Heart right ventricle (tissue), 16 donors: ENCODE results near the gene DOCK4. TPM values are rescaled to one million over a fixed set of nuclear protein-coding genes. Genes with fewer than 3 reads are reported as not detected.
A peak's percentile ranks its signal among the peaks of the same experiment; 100 is the strongest.

Experiments used
- ATAC-seq, 8 donors: fragments of 200-7000 bp; cut with Tn5 transposase; one replicate each; pipeline ENCODE4 v1.9.1; 2020; ENCODE audit warnings: mild to moderate bottlenecking in 8 of 8, moderate library complexity in 8 of 8, moderate number of reproducible peaks in 1 of 8
- DNase-seq, 2 donors: peaks; one replicate each; pipeline ENCODE4 v3.0.0-alpha.2; 2020
- H3K27ac ChIP-seq, 10 donors: fragments of 200-600 bp; sonication (generic) in 2 of 10; one replicate each; pipeline versions ENCODE4 v1.5.0 to v1.8.0; 2020 to 2022; ENCODE audit warnings: mild to moderate bottlenecking in 3 of 10
- H3K27me3 ChIP-seq, 7 donors: fragments of 200-600 bp; one replicate each; pipeline ENCODE4 v1.8.0; 2021 to 2022; ENCODE audit warnings: mild to moderate bottlenecking in 2 of 7
- H3K36me3 ChIP-seq, 9 donors: fragments of 200-600 bp; sonication (generic) in 1 of 9; one replicate each; pipeline versions ENCODE4 v1.5.0 to v1.8.0; 2020 to 2022; ENCODE audit warnings: mild to moderate bottlenecking in 2 of 9
- H3K4me1 ChIP-seq, 9 donors: fragments of 200-600 bp; sonication (generic) in 1 of 9; one replicate each; pipeline versions ENCODE4 v1.5.0 to v1.8.0; 2020 to 2022; ENCODE audit warnings: mild to moderate bottlenecking in 4 of 9
- H3K4me3 ChIP-seq, 10 donors: fragments of 200-600 bp; sonication (generic) in 2 of 10; one replicate each; pipeline versions ENCODE4 v1.5.0 to v1.8.0; 2020 to 2022; ENCODE audit warnings: mild to moderate bottlenecking in 7 of 10, moderate library complexity in 2 of 10
- H3K9me3 ChIP-seq, 11 donors: fragments of 200-600 bp in 10 of 11; sonication (generic) in 2 of 11; one replicate each; pipeline versions ENCODE4 v1.5.0 to v1.8.0; 2013 to 2022; ENCODE audit warnings: mild to moderate bottlenecking in 2 of 11, control low read depth in 1 of 11, moderate library complexity in 1 of 11
- WGBS, 2 donors: extraction: QIAGEN DNeasy Blood & Tissue Kit; methylation state at CpG; one replicate each; pipeline ENCODE4 v1.1.7; 2013; ENCODE audit warnings: inconsistent platforms in 1 of 2; 5-methylcytosine and 5-hydroxymethylcytosine counted together
- intact Hi-C, 10 donors: fragments of 100-400 bp; cut with DNase I; formaldehyde crosslinking; loops; one replicate each; pipeline versions ENCODE4 v1.11.1 to v1.14.2; 2022
- polyA plus RNA-seq, 2 donors: library from polyadenylated mRNA; stranded (reverse); fragments of 200-250 nt; gene quantifications; one replicate each; pipeline ENCODE4 v1.2.3, GENCODE V29; 2013
- total RNA-seq, 10 donors: library from RNA; stranded (reverse); fragmentation: NEBNext Ultra II Directional in 3 of 10; extraction: Animal tissue kit (Norgen Biotek cat#: 25700) in 3 of 10; gene quantifications; one replicate each; pipeline versions ENCODE4 v1.2.1 to v1.2.4, GENCODE V29; 2021 to 2023
- TF ChIP-seq, protein P1 (sequence below), 9 donors: fragments of 200-600 bp; sonication (generic) in 2 of 9; IDR thresholded peaks; one replicate each; pipeline versions ENCODE4 v1.5.0 to v1.8.0; 2021 to 2022; ENCODE audit warnings: antibody characterized with exemption in 9 of 9, mild to moderate bottlenecking in 5 of 9, moderate library complexity in 1 of 9
- donor health status: Arrhythmogenic right ventricular cardiomyopathy.
- donor health status: ischemic (EF 13 %, LVEDD 7.1; RV severe dilation, severe dysfunction).
- donor health status: healthy with polysubstance abuse.
- donor health status: DM: no; HTN: yes; CAD: no.
- donor health status: DM: no; HTN: no; CAD: no.
- donor health status: ischemic (EF 25% LVEDD 6.9; RV normal size, moderate dysfunction).
- donor health status: ischemic (EF 25% LVEDD 5.7; RV mildly dilated, moderate dysfunction).
- donor health status: healthy.
- donor health status: DM: yes; HTN: yes; CAD: no.
- donor health status: Ischemic cardiomyopathy.
- donor health status: ischemic (EF 35%, LVEDD 5.7; RV mildly dilated, moderate dysfunction).
- donor health status: nonischemic (EF 11% LVEDD 7.7; RV severe dilation, severe dysfunction).
- donor health status: DM: yes; HTN: yes; CAD: no.
- donor health status: PGD.
- donor health status: ischemic (EF 29% LVEDD 5.4; RV normal size, mild dysfunction).
- donor health status: nonischemic (EF 23%, LVEDD 6.1; RV moderate dilation, normal function).

Gene DOCK4
- total and polyA plus RNA-seq, 12 donors, result 2.6 to 26.8 (median 14.7) TPM

DNA sequence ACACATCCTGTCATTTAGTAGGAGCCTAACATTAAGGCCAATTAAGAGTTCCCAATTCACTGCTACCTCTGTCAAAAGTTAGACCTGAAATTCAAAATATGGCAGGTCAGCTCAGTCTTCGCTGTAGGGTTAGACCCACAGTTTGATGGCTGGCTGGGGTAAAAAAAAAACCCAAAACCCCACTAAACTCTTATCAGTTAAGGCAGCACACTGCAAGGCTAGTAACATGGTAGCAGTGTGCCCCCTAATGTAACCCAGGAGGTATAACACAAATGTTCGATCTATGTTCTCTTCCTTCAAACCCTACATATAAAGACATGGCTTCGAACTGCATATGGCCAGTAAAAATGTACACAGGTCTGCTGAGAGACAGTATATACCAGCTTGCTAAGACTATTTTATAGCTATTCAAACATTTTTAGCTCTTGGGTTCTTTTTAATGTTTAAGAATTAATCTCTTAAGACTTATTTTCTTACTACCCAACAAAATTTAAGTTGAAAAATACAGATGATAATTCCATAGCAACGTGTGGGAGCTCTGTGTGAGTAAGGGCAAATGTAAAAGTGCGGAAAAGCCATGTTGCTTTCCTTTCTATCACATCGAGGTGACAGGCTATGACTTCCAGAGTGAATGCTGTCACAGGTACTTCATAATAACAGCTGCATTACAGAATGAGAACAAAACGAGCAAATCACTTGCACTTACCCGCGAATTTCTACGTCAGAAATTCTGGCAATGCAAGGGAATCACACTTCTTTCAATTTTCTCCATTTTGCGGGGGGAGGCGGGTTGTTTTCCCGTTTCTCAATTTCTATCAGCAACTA is 475.5 kb downstream of the DOCK4 start:
- no peak overlapping the region for H3K27ac ChIP-seq
- intact Hi-C loops, result loop anchor here in 7 of 10 donors (5.0 to 10.0 kb wide), 6 partner anchors 166 to 1886 kb away; partner anchors contain the start of genes LRRN3 (in 7 of the 7) and IMMP2L (in 1 of the 7)
- no peak for DNase-seq
- H3K27me3 ChIP-seq, result no peaks in the 10 kb centered on the region
- TF ChIP-seq, protein P1, sequence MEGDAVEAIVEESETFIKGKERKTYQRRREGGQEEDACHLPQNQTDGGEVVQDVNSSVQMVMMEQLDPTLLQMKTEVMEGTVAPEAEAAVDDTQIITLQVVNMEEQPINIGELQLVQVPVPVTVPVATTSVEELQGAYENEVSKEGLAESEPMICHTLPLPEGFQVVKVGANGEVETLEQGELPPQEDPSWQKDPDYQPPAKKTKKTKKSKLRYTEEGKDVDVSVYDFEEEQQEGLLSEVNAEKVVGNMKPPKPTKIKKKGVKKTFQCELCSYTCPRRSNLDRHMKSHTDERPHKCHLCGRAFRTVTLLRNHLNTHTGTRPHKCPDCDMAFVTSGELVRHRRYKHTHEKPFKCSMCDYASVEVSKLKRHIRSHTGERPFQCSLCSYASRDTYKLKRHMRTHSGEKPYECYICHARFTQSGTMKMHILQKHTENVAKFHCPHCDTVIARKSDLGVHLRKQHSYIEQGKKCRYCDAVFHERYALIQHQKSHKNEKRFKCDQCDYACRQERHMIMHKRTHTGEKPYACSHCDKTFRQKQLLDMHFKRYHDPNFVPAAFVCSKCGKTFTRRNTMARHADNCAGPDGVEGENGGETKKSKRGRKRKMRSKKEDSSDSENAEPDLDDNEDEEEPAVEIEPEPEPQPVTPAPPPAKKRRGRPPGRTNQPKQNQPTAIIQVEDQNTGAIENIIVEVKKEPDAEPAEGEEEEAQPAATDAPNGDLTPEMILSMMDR (IDR thresholded peaks at IDR 0.05), result peak in 7 of 9 donors; percentile 30 to 55 (median 45)
- no peak overlapping the region for H3K4me3 ChIP-seq
- H3K4me1 ChIP-seq, result peaks cover 0 to 11% (median 8%) of the 10 kb centered on the region in 9 donors
- peaks cover 0 to 77% (median 4%) of the 10 kb centered on the region in 9 donors for H3K36me3 ChIP-seq
- H3K9me3 ChIP-seq, result no peaks in the 10 kb centered on the region
- peak in 3 of 8 donors; percentile 45 to 59 (median 49) for ATAC-seq
- 87 to 91% methylated on average over 13 of the region's 13 CpGs for WGBS, 2 donors

DNA sequence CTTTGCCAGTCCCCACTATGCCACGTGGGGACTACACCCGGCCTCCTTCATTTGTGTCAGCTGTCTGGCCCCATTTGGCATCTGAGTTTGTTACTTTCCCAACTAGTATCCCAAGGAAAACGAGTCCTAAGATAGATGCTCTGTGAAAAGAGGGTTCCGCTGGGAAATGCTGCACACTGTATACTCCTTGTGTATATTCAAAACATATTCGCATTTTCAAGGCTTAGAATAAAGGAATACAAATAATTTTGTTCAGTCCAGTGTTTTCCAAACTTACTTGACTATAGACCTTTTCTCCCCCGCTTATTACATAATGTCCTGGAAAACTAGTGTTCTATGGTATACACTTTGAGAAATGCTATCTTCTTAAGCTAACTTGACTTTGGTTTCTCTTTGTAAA is 476.1 kb downstream of the DOCK4 start:
- DNase-seq, result no peak
- Histone ChIP-seq H3K36me3 (peaks cover 0 to 76% (median 4%) of the 10 kb centered on the region in 9 donors), H3K27me3 (no peaks in the 10 kb centered on the region), H3K9me3 (no peaks in the 10 kb centered on the region), H3K27ac (no peak overlapping the region), H3K4me1 (peaks cover 0 to 5% (median 2%) of the 10 kb centered on the region in 9 donors), H3K4me3 (no peak overlapping the region)
- TF ChIP-seq, protein P1 (IDR thresholded peaks at IDR 0.05), result no peak
- intact Hi-C loops, result loop anchor here in 7 of 10 donors (5.0 to 10.0 kb wide), 6 partner anchors 165 to 1885 kb away; partner anchors contain the start of genes LRRN3 (in 7 of the 7) and IMMP2L (in 1 of the 7)
- 86 to 89% methylated on average over 6 of the region's 6 CpGs for WGBS, 2 donors
- ATAC-seq, result no peak

DNA sequence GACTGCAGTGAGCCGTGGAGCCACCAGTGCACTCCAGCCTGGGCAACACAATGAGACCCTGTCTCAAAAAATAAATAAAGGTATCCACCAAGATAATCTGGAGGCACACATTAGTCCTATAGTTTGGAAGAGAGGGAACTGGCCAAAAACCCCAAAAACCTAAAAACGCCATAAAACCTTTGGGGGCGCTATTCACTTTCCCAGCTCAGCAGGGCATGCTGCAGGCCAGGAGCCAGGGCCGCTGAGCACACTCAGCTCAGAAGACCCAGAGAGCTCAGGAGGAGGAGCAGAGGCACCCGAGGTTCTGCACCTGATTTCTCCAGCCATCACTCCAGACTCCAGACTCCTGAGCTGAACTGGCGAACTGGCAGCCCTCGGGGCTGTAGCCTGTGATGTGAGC is 476.7 kb downstream of the DOCK4 start:
- DNase-seq, result no peak
- Histone ChIP-seq H3K36me3 (peaks cover 0 to 71% (median 4%) of the 10 kb centered on the region in 9 donors), H3K4me3 (no peak overlapping the region), H3K27me3 (no peaks in the 10 kb centered on the region), H3K9me3 (no peaks in the 10 kb centered on the region), H3K4me1 (no peaks in the 10 kb centered on the region), H3K27ac (no peak overlapping the region)
- intact Hi-C loops, result no loop called here
- TF ChIP-seq, protein P1 (IDR thresholded peaks at IDR 0.05), result no peak
- WGBS, 2 donors, result 91 to 95% methylated on average over 7 of the region's 7 CpGs
- ATAC-seq, result no peak

DNA sequence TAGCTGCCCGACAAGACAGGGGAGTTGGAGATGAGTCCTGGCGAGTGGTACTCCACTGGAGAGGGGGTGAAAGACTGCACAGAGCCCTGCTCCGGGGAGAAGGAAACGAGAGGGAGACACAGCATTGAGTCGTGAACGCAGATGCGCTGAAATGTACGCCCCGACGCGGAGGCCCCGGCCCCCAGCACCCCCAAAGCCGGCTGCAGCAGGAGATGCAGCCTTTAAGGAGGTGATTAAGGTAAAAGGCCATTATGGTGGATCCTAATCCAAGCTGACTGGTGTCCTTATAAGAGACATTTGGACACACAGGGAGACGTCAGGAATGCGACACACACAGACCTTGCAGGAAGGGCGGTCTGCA is 477.6 kb downstream of the DOCK4 start:
- intact Hi-C loops, result no loop called here

More for the DNA sequence above, 477.6 kb downstream of the DOCK4 start:
- Histone ChIP-seq H3K4me3 (no peak overlapping the region), H3K27ac (no peak overlapping the region), H3K9me3 (no peaks in the 10 kb centered on the region), H3K36me3 (peaks cover 0 to 62% (median 4%) of the 10 kb centered on the region in 9 donors), H3K27me3 (no peaks in the 10 kb centered on the region), H3K4me1 (no peaks in the 10 kb centered on the region)
- TF ChIP-seq, protein P1 (IDR thresholded peaks at IDR 0.05), result no peak
- DNase-seq, result no peak
- peak in 1 of 8 donors; percentile 29 for ATAC-seq
- WGBS, 2 donors, result 76 to 90% methylated on average over 16 of the region's 16 CpGs
